Endothelial cell (in vitro differentiated cells): ENCODE measurements around the gene ASF1B. TPM values are rescaled to one million over a fixed set of nuclear protein-coding genes. Genes with fewer than 3 reads are reported as not detected.

Source experiments
- DNase-seq: peaks from one replicate; pipeline ENCODE4 v3.0.0; 2021; ENCODE audit warnings: low spot score
- H3K27ac Mint-ChIP-seq: one replicate; pipeline ENCODE4 v1.8.0; 2021; ENCODE audit warnings: mixed read lengths, inconsistent platforms; ENCODE audit not compliant: unreplicated experiment
- H3K27me3 Mint-ChIP-seq: one replicate; pipeline ENCODE4 v1.8.0; 2021; ENCODE audit warnings: mild to moderate bottlenecking, moderate library complexity, mixed read lengths, inconsistent platforms; ENCODE audit not compliant: unreplicated experiment
- H3K36me3 Mint-ChIP-seq: one replicate; pipeline ENCODE4 v1.8.0; 2021; ENCODE audit warnings: mild to moderate bottlenecking, low read depth, mixed read lengths, inconsistent platforms; ENCODE audit not compliant: unreplicated experiment
- H3K4me1 Mint-ChIP-seq: one replicate; pipeline ENCODE4 v1.8.0; 2021; ENCODE audit warnings: mild to moderate bottlenecking, mixed read lengths, inconsistent platforms; ENCODE audit not compliant: unreplicated experiment
- H3K4me3 Mint-ChIP-seq: one replicate; pipeline ENCODE4 v1.8.0; 2021; ENCODE audit warnings: mild to moderate bottlenecking, mixed read lengths, inconsistent platforms; ENCODE audit not compliant: unreplicated experiment
- H3K9me3 Mint-ChIP-seq: one replicate; pipeline ENCODE4 v1.8.0; 2021; ENCODE audit warnings: mixed read lengths, inconsistent platforms; ENCODE audit not compliant: unreplicated experiment
- total RNA-seq: library from RNA; stranded (reverse); fragmentation: NEBNext Ultra II Directional; extraction: Animal tissue kit (Norgen Biotek cat#: 25700); gene quantifications from one replicate; pipeline ENCODE4 v1.2.1, GENCODE V29; 2021; ENCODE audit not compliant: unreplicated experiment
- TF ChIP-seq, protein P1 (sequence below): fragments of 200-600 bp; sonication (generic); IDR thresholded peaks from one replicate; pipeline ENCODE4 v1.5.0; 2021; ENCODE audit warnings: antibody characterized with exemption; ENCODE audit not compliant: unreplicated experiment

The ASF1B gene
- total RNA-seq, 1 donor from 2014 or later, result 7.1 TPM

DNA sequence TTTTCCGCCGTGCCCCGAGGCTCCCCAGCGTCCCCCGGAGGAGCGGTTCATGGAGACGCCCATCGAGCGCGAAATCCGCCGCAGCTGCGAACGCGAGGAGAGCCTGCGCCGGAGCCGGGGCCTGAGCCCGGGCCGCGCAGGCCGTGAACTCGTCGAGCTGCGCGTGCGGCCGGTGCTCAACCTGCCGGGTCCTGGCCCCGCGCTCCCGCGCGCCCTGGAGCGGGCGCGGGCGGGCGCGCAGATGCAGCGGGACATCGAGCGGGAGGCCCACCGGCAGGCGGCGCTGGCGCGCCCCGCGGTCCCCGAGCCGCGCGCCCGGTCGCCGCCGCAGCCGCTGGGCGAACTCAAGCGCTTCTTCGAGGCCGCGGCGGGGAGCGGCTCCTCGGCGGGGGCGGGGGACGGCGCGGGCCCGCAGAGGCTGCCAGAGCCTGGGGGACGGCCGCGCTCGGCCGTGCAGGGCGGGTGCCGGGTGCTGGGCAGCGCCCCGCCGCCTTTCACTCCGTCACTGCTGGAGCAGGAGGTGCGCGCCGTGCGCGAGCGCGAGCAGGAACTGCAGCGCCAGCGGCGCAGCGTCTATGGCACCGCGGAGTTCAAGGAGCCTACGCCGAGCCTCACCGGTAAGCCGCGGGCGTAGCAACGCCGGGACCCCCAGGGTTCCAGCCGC is 63.0 kb downstream of the ASF1B start:
- H3K36me3 Mint-ChIP-seq, result no peaks in the 10 kb centered on the region
- peaks cover 3% of the 10 kb centered on the region for H3K4me1 Mint-ChIP-seq
- H3K9me3 Mint-ChIP-seq, result no peaks in the 10 kb centered on the region
- H3K27me3 Mint-ChIP-seq, result peaks cover 12% of the 10 kb centered on the region
- peak; percentile 76 for DNase-seq
- TF ChIP-seq, protein P1, sequence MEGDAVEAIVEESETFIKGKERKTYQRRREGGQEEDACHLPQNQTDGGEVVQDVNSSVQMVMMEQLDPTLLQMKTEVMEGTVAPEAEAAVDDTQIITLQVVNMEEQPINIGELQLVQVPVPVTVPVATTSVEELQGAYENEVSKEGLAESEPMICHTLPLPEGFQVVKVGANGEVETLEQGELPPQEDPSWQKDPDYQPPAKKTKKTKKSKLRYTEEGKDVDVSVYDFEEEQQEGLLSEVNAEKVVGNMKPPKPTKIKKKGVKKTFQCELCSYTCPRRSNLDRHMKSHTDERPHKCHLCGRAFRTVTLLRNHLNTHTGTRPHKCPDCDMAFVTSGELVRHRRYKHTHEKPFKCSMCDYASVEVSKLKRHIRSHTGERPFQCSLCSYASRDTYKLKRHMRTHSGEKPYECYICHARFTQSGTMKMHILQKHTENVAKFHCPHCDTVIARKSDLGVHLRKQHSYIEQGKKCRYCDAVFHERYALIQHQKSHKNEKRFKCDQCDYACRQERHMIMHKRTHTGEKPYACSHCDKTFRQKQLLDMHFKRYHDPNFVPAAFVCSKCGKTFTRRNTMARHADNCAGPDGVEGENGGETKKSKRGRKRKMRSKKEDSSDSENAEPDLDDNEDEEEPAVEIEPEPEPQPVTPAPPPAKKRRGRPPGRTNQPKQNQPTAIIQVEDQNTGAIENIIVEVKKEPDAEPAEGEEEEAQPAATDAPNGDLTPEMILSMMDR, result peak; percentile 45
- peak overlapping the region; percentile 90 for H3K4me3 Mint-ChIP-seq
- H3K27ac Mint-ChIP-seq, result no peak overlapping the region

DNA sequence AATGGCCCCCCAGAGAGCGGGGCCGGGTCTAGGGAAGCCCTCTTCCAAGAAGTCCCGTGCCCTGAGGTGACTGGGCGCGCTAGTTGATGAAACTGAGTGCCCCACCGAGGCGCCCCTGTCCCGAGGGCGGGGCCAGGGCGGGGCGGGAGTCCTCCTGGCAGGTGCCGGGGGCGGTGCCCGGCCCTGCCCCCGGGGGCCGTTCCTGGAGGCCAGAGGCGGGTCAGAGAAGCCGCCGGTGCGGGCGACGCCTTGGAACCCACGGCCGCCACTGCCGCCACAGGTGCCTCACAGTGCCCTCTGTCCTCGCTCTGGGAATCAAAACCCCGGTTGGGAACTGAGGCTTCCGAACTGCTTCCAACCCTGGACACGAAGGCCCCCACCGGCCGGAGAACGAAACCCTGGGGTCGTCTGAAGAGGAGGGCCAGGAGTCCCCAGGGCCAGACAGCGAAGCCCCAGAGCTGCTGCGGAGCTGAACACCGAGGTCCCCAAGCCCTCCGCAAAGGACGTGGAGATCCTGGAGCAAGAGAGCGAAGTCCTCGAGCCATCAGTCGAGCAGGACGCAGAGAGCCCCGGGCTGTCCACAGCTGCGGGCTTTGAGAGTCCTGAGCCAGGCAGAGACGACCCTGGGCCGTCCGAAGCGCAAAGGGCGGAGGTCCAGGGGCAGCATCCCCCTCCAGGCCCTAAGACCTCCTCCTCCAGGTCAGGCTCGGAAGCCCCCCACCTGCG is 63.7 kb downstream of the ASF1B start, which contains the start of gene MISP3:
MISP3 (plus strand) TSS at position 252 of the 726 bp plus-strand sequence. CDS start 524 bp downstream, outside the sequence.
- no peaks in the 10 kb centered on the region for H3K36me3 Mint-ChIP-seq
- peaks cover 3% of the 10 kb centered on the region for H3K4me1 Mint-ChIP-seq
- DNase-seq, result no peak
- no peak within 1 kb of the TSS for H3K27ac Mint-ChIP-seq
- no peaks in the 10 kb centered on the region for H3K9me3 Mint-ChIP-seq
- peak within 1 kb of the TSS; percentile 90 for H3K4me3 Mint-ChIP-seq
- peaks cover 12% of the 10 kb centered on the region for H3K27me3 Mint-ChIP-seq
- TF ChIP-seq, protein P1, result no peak

DNA sequence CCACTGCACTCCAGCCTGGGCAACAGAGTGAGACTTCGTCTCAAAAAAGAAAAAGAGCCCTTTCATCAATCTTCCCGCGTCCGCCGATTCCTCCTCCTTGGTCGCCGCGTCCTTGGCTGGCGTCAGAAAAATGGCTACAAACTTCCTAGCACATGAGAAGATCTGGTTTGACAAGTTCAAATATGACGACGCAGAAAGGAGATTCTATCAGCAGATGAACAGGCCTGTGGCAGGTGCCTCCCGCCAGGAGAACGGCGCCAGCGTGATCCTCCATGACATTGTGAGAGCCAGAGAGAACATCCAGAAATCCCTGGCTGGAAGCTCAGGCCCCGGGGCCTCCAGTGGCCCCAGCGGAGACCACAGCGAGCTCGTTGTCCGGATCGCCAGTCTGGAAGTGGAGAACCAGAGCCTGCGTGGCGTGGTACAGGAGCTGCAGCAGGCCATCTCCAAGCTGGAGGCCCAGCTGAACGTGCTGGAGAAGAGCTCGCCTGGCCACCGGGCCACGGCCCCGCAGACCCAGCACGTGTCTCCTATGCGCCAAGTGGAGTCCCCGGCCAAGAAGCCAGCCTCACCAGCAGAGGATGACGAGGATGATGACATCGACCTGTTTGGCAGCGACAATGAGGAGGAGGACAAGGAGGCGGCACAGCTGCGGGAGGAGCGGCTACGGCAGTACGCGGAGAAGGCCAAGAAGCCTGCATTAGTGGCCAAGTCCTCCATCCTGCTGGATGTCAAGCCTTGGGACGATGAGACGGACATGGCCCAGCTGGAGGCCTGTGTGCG is 65.9 kb downstream of the ASF1B start:
- DNase-seq, result no peak
- H3K9me3 Mint-ChIP-seq, result no peaks in the 10 kb centered on the region

More for the DNA sequence above, 65.9 kb downstream of the ASF1B start:
- TF ChIP-seq, protein P1, result no peak
- Mint-ChIP-seq H3K27ac (no peak overlapping the region), H3K4me1 (peaks cover 3% of the 10 kb centered on the region), H3K4me3 (peak overlapping the region; percentile 25), H3K36me3 (no peaks in the 10 kb centered on the region), H3K27me3 (peaks cover 10% of the 10 kb centered on the region)

Other genes with a start within 250 kb of the ASF1B start
- gene BRME1, start 230.5 kb downstream of the ASF1B start, total RNA-seq, result 3.4 TPM
- 17.1 TPM for gene CC2D1A, start 230.4 kb downstream of the ASF1B start, total RNA-seq
- not detected for gene PODNL1, start 198.2 kb downstream of the ASF1B start, total RNA-seq
- 53.0 TPM for gene DCAF15, start 184.1 kb downstream of the ASF1B start, total RNA-seq
- 16.2 TPM for gene RFX1, start 130.3 kb downstream of the ASF1B start, total RNA-seq
- not detected for gene RLN3, start 108.4 kb downstream of the ASF1B start, total RNA-seq
- gene IL27RA, start 104.8 kb downstream of the ASF1B start, total RNA-seq, result 6.3 TPM
- gene PALM3, start 74.5 kb downstream of the ASF1B start, total RNA-seq, result 0.90 TPM
- gene MISP3, start 63.8 kb downstream of the ASF1B start, total RNA-seq, result not detected
- gene C19orf67, start 50.8 kb downstream of the ASF1B start, total RNA-seq, result not detected
- 29.5 TPM for gene SAMD1, start 45.8 kb downstream of the ASF1B start, total RNA-seq
- gene PRKACA, start 18.8 kb downstream of the ASF1B start, total RNA-seq, result 122 TPM
- gene ADGRL1, start 69.6 kb upstream of the ASF1B start, total RNA-seq, result 32.9 TPM
- gene ADGRE5, start 244.9 kb upstream of the ASF1B start, total RNA-seq, result 12.8 TPM